OCI-LY7 (cell line): Measurements from ENCODE around the gene TMC2. TPM values are rescaled to one million over a fixed set of nuclear protein-coding genes. Genes with fewer than 3 reads are reported as not detected.
A peak's percentile ranks its signal among the peaks of the same experiment; 100 is the strongest.

Experiments
- BruUV-seq: library from RNA; stranded (reverse); fragments of 400-500 nt; replicated peaks from 2 replicates; lab custom pipeline; 2021; lab: Mats Ljungman, UMichigan
- CTCF ChIA-PET: fragments of 300-600 bp; sonication (Branson Sonifier 250); formaldehyde crosslinking; loops from one replicate; lab custom pipeline; 2022; ENCODE audit warnings: antibody characterized with exemption; ENCODE audit not compliant: unreplicated experiment; lab: Charles Lee
- POLR2A ChIA-PET: fragments of 300-600 bp; sonication (Branson Sonifier 250); formaldehyde crosslinking; loops from one replicate; lab custom pipeline; 2022; ENCODE audit warnings: antibody characterized with exemption; lab: Charles Lee
- DNase-seq: peaks from one replicate; pipeline ENCODE4 v3.0.0-alpha.2; 2015; ENCODE audit warnings: low spot score
- H2AFZ ChIP-seq: fragments of 200-600 bp; sonication (generic), shearing (Covaris generic); 2 replicates; pipeline ENCODE4 v1.6.1; 2014; ENCODE audit warnings: mild to moderate bottlenecking, antibody characterized with exemption, low read length, moderate library complexity
- H3K27ac ChIP-seq: fragments of 200-600 bp; sonication (generic); 2 replicates; pipeline ENCODE4 v1.5.1; 2014; ENCODE audit warnings: mixed run types, low read depth, mild to moderate bottlenecking, moderate library complexity, low read length, inconsistent platforms; ENCODE audit not compliant: poor library complexity, severe bottlenecking
- H3K36me3 ChIP-seq: fragments of 200-600 bp; sonication (generic); 2 replicates; pipeline ENCODE4 v1.6.1; 2014; ENCODE audit warnings: mild to moderate bottlenecking, antibody characterized with exemption, low read length, moderate library complexity, mixed read lengths; ENCODE audit not compliant: insufficient read depth
- H3K4me1 ChIP-seq: fragments of 200-600 bp; sonication (generic); 2 replicates; pipeline ENCODE4 v1.5.1; 2014; ENCODE audit warnings: mild to moderate bottlenecking, low read length; ENCODE audit not compliant: insufficient read depth, poor library complexity, severe bottlenecking
- H3K4me2 ChIP-seq: fragments of 200-600 bp; sonication (generic); 2 replicates; pipeline ENCODE4 v1.6.1; 2014; ENCODE audit warnings: mild to moderate bottlenecking, low read length
- H3K4me3 ChIP-seq: fragments of 200-600 bp; sonication (generic); 2 replicates; pipeline ENCODE4 v1.5.1; 2014; ENCODE audit warnings: mild to moderate bottlenecking, low read depth, low read length; ENCODE audit not compliant: poor library complexity, severe bottlenecking
- H3K79me2 ChIP-seq: fragments of 200-600 bp; sonication (generic); 2 replicates; pipeline ENCODE4 v1.6.1; 2016; ENCODE audit warnings: low read depth, mild to moderate bottlenecking, low read length, moderate library complexity, mixed read lengths; ENCODE audit not compliant: insufficient read depth
- H3K9me2 ChIP-seq: fragments of 200-600 bp; sonication (generic); 2 replicates; pipeline ENCODE4 v1.6.1; 2016; ENCODE audit warnings: mild to moderate bottlenecking, low read length, mixed read lengths; ENCODE audit not compliant: insufficient read depth
- H3K9me3 ChIP-seq: fragments of 200-600 bp; sonication (generic); 2 replicates; pipeline ENCODE4 v1.6.1; 2014; ENCODE audit warnings: mild to moderate bottlenecking, mixed run types, low read length, mixed read lengths
- H4K20me1 ChIP-seq: fragments of 200-600 bp; sonication (generic); 2 replicates; pipeline ENCODE4 v1.6.1; 2014; ENCODE audit warnings: mild to moderate bottlenecking, antibody characterized with exemption, low read length, moderate library complexity, mixed read lengths; ENCODE audit not compliant: insufficient read depth
- CTCF ChIP-seq: fragments of 200-600 bp; sonication (generic); conservative IDR thresholded peaks from 2 replicates; pipeline ENCODE4 v1.5.1; 2014; ENCODE audit warnings: mild to moderate bottlenecking, antibody characterized with exemption, low read length, moderate library complexity, mixed read lengths
- EZH2phosphoT487 ChIP-seq: fragments of 200-600 bp; sonication (generic); IDR thresholded peaks from 2 replicates; pipeline ENCODE4 v1.6.1; 2018; ENCODE audit warnings: low read depth, borderline replicate concordance, mild to moderate bottlenecking, mixed run types, antibody characterized with exemption, low read length, moderate library complexity, mixed read lengths
- intact Hi-C: fragments of 100-400 bp; cut with micrococcal nuclease; formaldehyde crosslinking; loops from one replicate; pipeline ENCODE4 v1.10.0; 2022; ENCODE audit not compliant: unreplicated experiment
- total RNA-seq, 2 experiments: library from RNA; depleted of rRNA in 1 of 2; stranded (reverse); fragments of >200 nt in 1 of 2; shearing (Covaris generic) in 1 of 2; gene quantifications; 2 replicates each; pipeline ENCODE4 v1.2.3, GENCODE V29; 2014 to 2022

Gene TMC2
- total RNA-seq, 2 experiments from 2014 or later = not detected

GRCh38 chr20:2507464-2507863 lies 28.9 kb upstream of the TMC2 start:
- no peak overlapping the region for H3K27ac ChIP-seq
- peak overlapping the region; percentile 84 for H3K4me2 ChIP-seq
- no peaks in the 10 kb centered on the region for H3K9me3 ChIP-seq
- no peaks in the 10 kb centered on the region for H3K9me2 ChIP-seq
- peak overlapping the region; percentile 87 for H3K4me3 ChIP-seq
- ChIA-PET POLR2A (interaction anchor here (0.5 to 1.0 kb wide), 4 partner anchors 22 to 405 kb away, joined by 3 read pairs; no protein-coding TSS in a partner anchor), CTCF (no interaction called here)
- BruUV-seq = no TSS peak
- no peak overlapping the region; the same call in 1 of the 2 replicates for H2AFZ ChIP-seq
- DNase-seq = no peak
- H4K20me1 ChIP-seq = no peaks in the 10 kb centered on the region
- intact Hi-C loops = no loop called here
- no peaks in the 10 kb centered on the region for H3K36me3 ChIP-seq
- no peak for TF ChIP-seq CTCF
- no peak for TF ChIP-seq EZH2phosphoT487
- peaks cover 15% of the 10 kb centered on the region; the same call in 1 of the 2 replicates for H3K79me2 ChIP-seq
- H3K4me1 ChIP-seq = peaks cover 18% of the 10 kb centered on the region

GRCh38 chr20:2507875-2508630 lies 28.3 kb upstream of the TMC2 start:
- no peak for TF ChIP-seq CTCF
- no peak for TF ChIP-seq EZH2phosphoT487
- Histone ChIP-seq H3K27ac (no peak overlapping the region), H3K4me3 (peak overlapping the region; percentile 87), H4K20me1 (no peaks in the 10 kb centered on the region), H3K9me3 (no peaks in the 10 kb centered on the region), H3K79me2 (peaks cover 15% of the 10 kb centered on the region; the same call in 1 of the 2 replicates), H3K4me1 (peaks cover 18% of the 10 kb centered on the region), H2AFZ (peak overlapping the region; percentile 84), H3K36me3 (no peaks in the 10 kb centered on the region), H3K4me2 (peak overlapping the region; percentile 84), H3K9me2 (no peaks in the 10 kb centered on the region)
- POLR2A ChIA-PET = interaction anchor here (0.7 to 1.0 kb wide), 2 partner anchors 34 to 406 kb away, joined by 3 read pairs; no protein-coding TSS in a partner anchor
- CTCF ChIA-PET = no interaction called here
- intact Hi-C loops = loop anchor here (1.0 kb wide), 1 partner anchor 38 kb away; the partner anchor contains the start of gene SNRPB
- DNase-seq = peak; percentile 4
- TSS peak; percentile 46 for BruUV-seq
